ENCODE measurements around the gene ASIC2. TPM values are rescaled to one million over a fixed set of nuclear protein-coding genes. Genes with fewer than 3 reads are reported as not detected.

The ASIC2 gene
- total RNA-seq, 1 experiment from 2014 or later: 4.1 TPM

- intact Hi-C loops (cut with micrococcal nuclease; ENCODE audit: unreplicated experiment): no loop called here
- no peak for TF ChIP-seq TCF7L2 (IDR thresholded peaks at IDR 0.05; ENCODE audit: low read depth, low read length)
- no peak for TF ChIP-seq REST (IDR thresholded peaks at IDR 0.05; ENCODE audit: insufficient read depth in 1 of 2, low read depth in 2 of 2, low read length in 1 of 2)
- TF ChIP-seq SIN3A (IDR thresholded peaks at IDR 0.05; ENCODE audit: borderline replicate concordance, insufficient read depth, low read depth, low read length): no peak
- TF ChIP-seq CTCF (IDR thresholded peaks at IDR 0.05): no peak
- no peak for TF ChIP-seq POLR2AphosphoS5 (IDR thresholded peaks at IDR 0.05; ENCODE audit: low read depth, low read length)
- Histone ChIP-seq H3K4me3 (ENCODE audit: low read depth in 2 of 2, low read length in 2 of 2) (no peak overlapping the region), H3K27ac (ENCODE audit: low read length) (no peak overlapping the region), H3K9me3 (ENCODE audit: control insufficient read depth, insufficient read depth, low read depth, low read length) (no peaks in the 10 kb centered on the region), H3K27me3 (ENCODE audit: control insufficient read depth, insufficient read depth, low read length) (no peaks in the 10 kb centered on the region), H3K4me1 (ENCODE audit: control insufficient read depth, insufficient read depth, low read length) (no peaks in the 10 kb centered on the region), H3K36me3 (ENCODE audit: control insufficient read depth, insufficient read depth, low read length) (no peaks in the 10 kb centered on the region)
- CTCF ChIA-PET: no interaction called here
- POLR2A ChIA-PET: no interaction called here
- 0 out of 2 replicates have a peak, but pooled peaks have one; percentile 50 for ATAC-seq
- no peak for DNase-seq (ENCODE audit: low read depth, low spot score)
- in situ Hi-C loops (cut with HindIII; ENCODE audit: low pct_unique_long_range_greater_than_20kb, low sequenced_read_pairs): no loop called here
- no TSS peak for BruUV-seq (replicated peaks)
Measured at GRCh38 chr17:33039874-33040273, 253.2 kb downstream of the ASIC2 start.

- H3K36me3 ChIP-seq (ENCODE audit: control insufficient read depth, insufficient read depth, low read length): no peaks in the 10 kb centered on the region
- no TSS peak for BruUV-seq (replicated peaks)
- in situ Hi-C loops (cut with HindIII; ENCODE audit: low pct_unique_long_range_greater_than_20kb, low sequenced_read_pairs) (no loop called here), intact Hi-C loops (cut with micrococcal nuclease; ENCODE audit: unreplicated experiment) (no loop called here)
- H3K9me3 ChIP-seq (ENCODE audit: control insufficient read depth, insufficient read depth, low read depth, low read length): no peaks in the 10 kb centered on the region
- no peaks in the 10 kb centered on the region for H3K27me3 ChIP-seq (ENCODE audit: control insufficient read depth, insufficient read depth, low read length)
- DNase-seq (ENCODE audit: low read depth, low spot score) (no peak), ATAC-seq (peak; percentile 85)
- no peaks in the 10 kb centered on the region for H3K4me1 ChIP-seq (ENCODE audit: control insufficient read depth, insufficient read depth, low read length)
- no peak overlapping the region for H3K4me3 ChIP-seq (ENCODE audit: low read depth in 2 of 2, low read length in 2 of 2)
- CTCF ChIA-PET: interaction anchor here (0.5 kb wide), 1 partner anchor 207 kb away, joined by 3 read pairs; no protein-coding TSS in a partner anchor
- peak; percentile 82 for TF ChIP-seq CTCF (IDR thresholded peaks at IDR 0.05)
- TF ChIP-seq SIN3A (IDR thresholded peaks at IDR 0.05; ENCODE audit: borderline replicate concordance, insufficient read depth, low read depth, low read length): no peak
- no peak overlapping the region for H3K27ac ChIP-seq (ENCODE audit: low read length)
- POLR2A ChIA-PET: no interaction called here
Measured at GRCh38 chr17:33038740-33039139, 254.4 kb downstream of the ASIC2 start.

Measured in Panc1 (cell line).